Measurements from ENCODE around the gene MINK1.

DNA sequence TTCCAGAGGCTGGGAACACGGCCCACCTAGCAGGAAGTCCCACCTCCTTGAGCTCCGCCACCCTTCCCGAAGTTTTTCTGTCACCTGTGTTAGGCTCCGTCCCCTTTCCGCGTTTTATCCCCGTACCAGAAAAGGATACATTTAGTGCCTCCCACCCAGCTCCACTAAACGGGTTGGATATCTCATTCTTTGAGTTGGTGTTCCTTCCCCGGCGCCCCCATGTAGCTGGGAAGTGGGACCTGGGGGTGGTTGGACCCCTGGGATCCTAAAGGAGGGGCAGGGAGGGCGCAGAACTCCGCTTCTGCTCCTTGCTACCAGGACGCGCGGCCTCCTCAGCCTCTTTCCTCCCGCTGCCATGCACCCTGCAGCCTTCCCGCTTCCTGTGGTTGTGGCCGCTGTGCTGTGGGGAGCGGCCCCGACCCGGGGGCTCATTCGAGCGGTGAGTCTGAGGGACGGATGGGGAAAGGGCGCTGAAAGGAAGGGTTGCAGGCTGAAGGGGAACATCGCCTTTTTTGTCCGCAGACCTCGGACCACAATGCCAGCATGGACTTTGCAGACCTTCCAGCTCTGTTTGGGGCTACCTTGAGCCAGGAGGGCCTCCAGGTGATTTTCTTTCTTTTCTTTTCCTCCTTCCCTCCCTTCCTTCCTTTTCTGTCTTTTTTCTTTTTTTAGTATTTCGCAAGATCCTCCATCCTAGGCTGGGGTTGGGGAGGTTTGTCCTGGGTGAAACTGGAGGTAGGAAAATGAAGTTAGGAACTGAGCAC, 107.6 kb downstream of the MINK1 start:
- TF ChIP-seq POLR2A (IDR thresholded peaks at IDR 0.05; ENCODE audit: low read length): no peak
- no peak for TF ChIP-seq GATA1 (IDR thresholded peaks at IDR 0.05; ENCODE audit: low read depth, low read length)

All from erythroblast (primary cell).